ENCODE results near the gene TTYH3. TPM values are rescaled to one million over a fixed set of nuclear protein-coding genes. Genes with fewer than 3 reads are reported as not detected.

TTYH3 gene
- total and polyA plus RNA-seq, 2 of the 8 experiments (the other 6 are each of a cell fraction or from before 2014, with no cell fraction given) = 66.2 to 169 TPM

DNA sequence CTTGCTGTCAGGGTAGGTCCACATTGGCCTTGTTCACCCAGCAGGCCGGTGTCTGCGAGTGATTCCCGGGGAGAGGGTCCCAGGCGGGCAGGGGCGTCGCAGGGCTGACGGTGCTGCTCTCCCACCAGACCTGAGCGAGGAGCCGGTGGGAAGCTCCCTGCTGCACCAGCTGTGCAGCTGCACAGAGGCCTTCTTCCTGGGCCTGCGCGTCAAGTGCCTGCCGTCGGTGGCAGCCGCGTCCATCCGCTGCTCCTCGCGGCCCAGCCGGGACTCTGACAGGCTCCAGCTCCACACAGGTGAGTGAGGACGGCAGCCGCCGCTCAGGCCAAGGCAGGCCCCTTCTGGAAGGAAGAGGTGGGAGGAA lies 70.8 kb downstream of the TTYH3 start:
- Histone ChIP-seq H3K18ac (ENCODE audit: extremely low read depth, low read length) (no peak overlapping the region), H2BK120ac (replicated peaks; ENCODE audit: low read depth, low read length) (no peak overlapping the region), H2BK12ac (ENCODE audit: low read depth, low read length) (0 out of 2 replicates have a peak overlapping the region, but pooled peaks have one; percentile 23), H3K79me1 (ENCODE audit: low read depth, low read length) (no peaks in the 10 kb centered on the region), H2AFZ (ENCODE audit: low read length) (no peak overlapping the region), H3K9me3 (ENCODE audit: insufficient read depth in 2 of 2, low read depth in 1 of 2, low read length in 1 of 2) (no peaks in the 10 kb centered on the region), H3K27ac (ENCODE audit: low read depth, low read length) (no peak overlapping the region), H4K20me1 (replicated peaks in 1 of 2; ENCODE audit: control insufficient read depth in 1 of 2, insufficient read depth in 2 of 2, low read length in 2 of 2) (no peaks in the 10 kb centered on the region), H4K91ac (replicated peaks; ENCODE audit: insufficient read length, low read length) (no peak overlapping the region), H3K36me3 (ENCODE audit: control insufficient read depth in 2 of 4, insufficient read depth in 4 of 4, low read length in 3 of 4) (no peaks in the 10 kb centered on the region), H3K4me2 (ENCODE audit: insufficient read depth in 1 of 2, low read depth in 2 of 2, low read length in 2 of 2) (no peak overlapping the region), H3K23ac (ENCODE audit: insufficient read length) (no peak overlapping the region), H3K9ac (replicated peaks in 1 of 4; ENCODE audit: extremely low read depth in 1 of 4, low read depth in 3 of 4, low read length in 3 of 4) (no peak overlapping the region), H4K8ac (ENCODE audit: extremely low read depth, insufficient read depth, low read length) (no peak overlapping the region), H2BK5ac (ENCODE audit: low read depth, low read length) (no peak overlapping the region), H3K79me2 (ENCODE audit: control insufficient read depth in 1 of 2, insufficient read depth in 2 of 2, low read length in 2 of 2) (no peaks in the 10 kb centered on the region), H2AK5ac (ENCODE audit: low read depth, low read length) (no peak overlapping the region), H3K14ac (ENCODE audit: insufficient read length) (no peak overlapping the region), H2BK20ac (ENCODE audit: low read length) (no peak overlapping the region), H3K4ac (replicated peaks; ENCODE audit: insufficient read length, low read depth, low read length) (no peak overlapping the region), H2BK15ac (ENCODE audit: low read length) (no peak overlapping the region), H3K23me2 (ENCODE audit: low read depth, low read length) (no peaks in the 10 kb centered on the region), H4K5ac (ENCODE audit: insufficient read length, low read depth, low read length) (no peak overlapping the region), H3K27me3 (replicated peaks in 1 of 4; ENCODE audit: control insufficient read depth in 3 of 4, extremely low read depth in 1 of 4, insufficient read depth in 3 of 4, low read length in 3 of 4) (no peaks in the 10 kb centered on the region), H3K4me1 (replicated peaks in 1 of 4; ENCODE audit: control insufficient read depth in 3 of 4, insufficient read depth in 4 of 4, low read length in 3 of 4) (no peaks in the 10 kb centered on the region; a peak in 2 of 7 replicates), H3K56ac (replicated peaks; ENCODE audit: insufficient read length, low read depth, low read length) (no peak overlapping the region), H3K4me3 (ENCODE audit: extremely low read depth in 1 of 4, insufficient read depth in 2 of 4, low read depth in 3 of 4, low read length in 4 of 4) (no peak overlapping the region)
- POLR2A ChIA-PET (ENCODE audit: partially characterized antibody) = interaction anchor here (0.9 to 1.6 kb wide), 5 partner anchors 9 to 122 kb away, joined by 3 to 5 read pairs (median 4); no protein-coding TSS in a partner anchor
- WGBS, 2 experiments (ENCODE audit: extremely low coverage in 1 of 2, insufficient coverage in 1 of 2, insufficient read length in 1 of 2, insufficient replicate concordance in 2 of 2, low coverage in 1 of 2, low lambda C conversion rate in 2 of 2, missing lambda C conversion rate in 1 of 2) = 95% methylated on average over 22 of the region's 22 CpGs; no CpG with 5 or more reads in 1 of the 2 experiments
- CTCF ChIA-PET (ENCODE audit: partially characterized antibody) = interaction anchor here (0.6 to 8.0 kb wide), 10 partner anchors 11 to 463 kb away, joined by 3 to 39 read pairs (median 9); no protein-coding TSS in a partner anchor
- DNase-seq (ENCODE audit: low read depth in 1 of 2, low spot score in 2 of 2) (no peak), FAIRE-seq (no peak)
- TF ChIP-seq BCL11A (IDR thresholded peaks at IDR 0.05; ENCODE audit: low read depth in 2 of 2, low read length in 2 of 2) (no peak), POLR2A (IDR thresholded peaks at IDR 0.05; ENCODE audit: control extremely low read depth in 1 of 2, low read depth in 2 of 2, low read length in 2 of 2) (no peak), JUN (IDR thresholded peaks at IDR 0.05; ENCODE audit: low read depth, low read length) (no peak), RFX5 (IDR thresholded peaks at IDR 0.05; ENCODE audit: borderline replicate concordance, low read depth, low read length) (no peak), KDM5A (IDR thresholded peaks at IDR 0.05; ENCODE audit: low read length) (no peak), FOSL1 (IDR thresholded peaks at IDR 0.05; ENCODE audit: insufficient read depth, low read depth, low read length) (no peak), USF2 (IDR thresholded peaks at IDR 0.05; ENCODE audit: low read length) (no peak), NRF1 (IDR thresholded peaks at IDR 0.05; ENCODE audit: low read depth, low read length) (no peak), CBX5 (IDR thresholded peaks at IDR 0.05; ENCODE audit: low read depth, low read length) (no peak), YY1 (IDR thresholded peaks at IDR 0.05; ENCODE audit: low read depth, low read length) (no peak), GABPA (IDR thresholded peaks at IDR 0.05; ENCODE audit: borderline replicate concordance, insufficient read depth, low read length) (no peak), ZNF274 (IDR thresholded peaks at IDR 0.05; ENCODE audit: borderline replicate concordance, extremely low read depth, low read length) (no peak), EP300 (IDR thresholded peaks at IDR 0.05; ENCODE audit: borderline replicate concordance in 1 of 2, low read depth in 2 of 2, low read length in 2 of 2) (no peak)

Measured in H1 (cell line).